Lower leg skin (tissue), 4 donors: Measurements from ENCODE around the gene NME9. TPM values are rescaled to one million over a fixed set of nuclear protein-coding genes. Genes with fewer than 3 reads are reported as not detected.

Experiments
- DNase-seq, 2 donors: peaks; one replicate each; pipeline ENCODE4 v3.0.0-alpha.2; 2019; ENCODE audit warnings: low spot score in 2 of 2
- H3K4me3 ChIP-seq: fragments of 200-600 bp; sonication (generic); 2 replicates; pipeline ENCODE4 v1.5.1; 2017; ENCODE audit warnings: mild to moderate bottlenecking, low read depth; ENCODE audit not compliant: poor library complexity, severe bottlenecking
- POLR2A ChIP-seq, 2 donors: fragments of 450-650 bp; IDR thresholded peaks; one replicate each; pipeline ENCODE4 v1.6.1; 2016 to 2017; ENCODE audit warnings: antibody characterized with exemption in 2 of 2, mild to moderate bottlenecking in 1 of 2, moderate library complexity in 1 of 2
- WGBS, 2 donors: methylation state at CpG; one replicate each; pipeline ENCODE4 v1.1.5; 2018; 5-methylcytosine and 5-hydroxymethylcytosine counted together
- intact Hi-C: fragments of 100-400 bp; cut with DNase I; formaldehyde crosslinking; loops from one replicate; pipeline ENCODE4 v1.15.0; 2023; ENCODE audit warnings: low total_unique reads
- total RNA-seq, 4 donors: library from RNA; depleted of rRNA; stranded (reverse); fragments of >200 nt; gene quantifications; one replicate each; pipeline ENCODE4 v1.1.0, GENCODE V29; 2016
- TF ChIP-seq, protein P1 (sequence below), 3 donors: fragments of 450-650 bp; IDR thresholded peaks; one replicate each; pipeline ENCODE4 v1.5.1; 2016; ENCODE audit warnings: antibody characterized with exemption in 3 of 3, mild to moderate bottlenecking in 3 of 3, moderate library complexity in 2 of 3

NME9 gene
- total RNA-seq, 4 donors from 2014 or later = 0.42 TPM; not detected in 3

DNA sequence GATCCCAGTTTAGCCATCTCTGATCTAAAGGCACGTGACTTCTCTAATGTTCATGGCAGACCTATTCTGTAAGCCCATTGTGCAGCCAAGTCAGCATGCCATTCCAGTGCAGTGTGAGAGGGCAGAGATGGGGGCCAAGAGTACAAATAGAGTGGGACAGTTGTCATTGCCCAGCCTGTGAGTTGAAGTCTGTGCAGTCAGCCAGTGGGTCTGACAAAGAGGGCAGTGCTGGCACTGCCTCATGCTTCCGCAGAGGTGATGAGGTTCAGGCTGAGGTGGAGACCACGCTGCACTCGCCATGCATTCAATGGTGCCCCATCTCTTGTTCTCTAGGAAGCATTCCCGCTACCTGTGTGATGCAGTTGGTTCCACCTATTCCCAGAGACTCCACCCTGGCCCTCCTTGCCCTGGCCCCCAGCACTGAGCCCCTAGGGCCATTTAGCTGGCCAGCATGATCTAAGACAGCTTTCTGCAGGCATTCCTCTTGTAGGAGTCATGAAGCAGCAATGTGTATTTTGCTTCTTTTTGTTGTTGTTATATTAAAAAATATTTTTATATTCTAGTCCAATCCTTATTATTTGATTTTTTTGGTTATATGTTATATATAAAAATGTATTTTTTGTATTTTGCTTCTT is 22.4 kb upstream of the NME9 start:
- intact Hi-C loops = no loop called here
- no peak for TF ChIP-seq POLR2A (IDR thresholded peaks at IDR 0.05)
- TF ChIP-seq, protein P1, sequence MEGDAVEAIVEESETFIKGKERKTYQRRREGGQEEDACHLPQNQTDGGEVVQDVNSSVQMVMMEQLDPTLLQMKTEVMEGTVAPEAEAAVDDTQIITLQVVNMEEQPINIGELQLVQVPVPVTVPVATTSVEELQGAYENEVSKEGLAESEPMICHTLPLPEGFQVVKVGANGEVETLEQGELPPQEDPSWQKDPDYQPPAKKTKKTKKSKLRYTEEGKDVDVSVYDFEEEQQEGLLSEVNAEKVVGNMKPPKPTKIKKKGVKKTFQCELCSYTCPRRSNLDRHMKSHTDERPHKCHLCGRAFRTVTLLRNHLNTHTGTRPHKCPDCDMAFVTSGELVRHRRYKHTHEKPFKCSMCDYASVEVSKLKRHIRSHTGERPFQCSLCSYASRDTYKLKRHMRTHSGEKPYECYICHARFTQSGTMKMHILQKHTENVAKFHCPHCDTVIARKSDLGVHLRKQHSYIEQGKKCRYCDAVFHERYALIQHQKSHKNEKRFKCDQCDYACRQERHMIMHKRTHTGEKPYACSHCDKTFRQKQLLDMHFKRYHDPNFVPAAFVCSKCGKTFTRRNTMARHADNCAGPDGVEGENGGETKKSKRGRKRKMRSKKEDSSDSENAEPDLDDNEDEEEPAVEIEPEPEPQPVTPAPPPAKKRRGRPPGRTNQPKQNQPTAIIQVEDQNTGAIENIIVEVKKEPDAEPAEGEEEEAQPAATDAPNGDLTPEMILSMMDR (IDR thresholded peaks at IDR 0.05) = no peak
- WGBS, 2 donors = 94 to 95% methylated on average over 5 of the region's 5 CpGs
- H3K4me3 ChIP-seq = no peak overlapping the region
- peak in 1 of 2 donors; percentile 56 for DNase-seq

DNA sequence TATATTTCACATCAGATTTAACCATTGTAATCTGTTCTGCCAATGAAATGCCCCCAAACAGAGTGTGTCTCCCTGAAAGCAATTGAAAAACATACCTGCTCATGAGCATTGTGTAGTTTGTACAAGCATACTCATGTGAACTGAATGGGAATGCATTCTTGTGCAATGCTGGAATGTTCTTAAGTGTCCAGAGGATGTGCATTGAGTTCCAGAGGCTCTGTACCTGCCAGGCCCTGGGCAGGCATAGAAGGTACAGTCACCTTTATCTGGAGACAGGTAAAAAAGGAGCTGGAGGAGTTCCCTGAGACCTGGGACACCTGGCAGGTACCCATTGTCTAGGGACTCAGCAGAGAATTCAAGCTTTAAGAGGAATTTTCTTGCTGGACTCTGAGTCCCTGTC is 21.5 kb upstream of the NME9 start:
- H3K4me3 ChIP-seq = no peak overlapping the region
- no peak for TF ChIP-seq POLR2A (IDR thresholded peaks at IDR 0.05)
- TF ChIP-seq, protein P1 (IDR thresholded peaks at IDR 0.05) = no peak
- DNase-seq = no peak
- intact Hi-C loops = no loop called here

DNA sequence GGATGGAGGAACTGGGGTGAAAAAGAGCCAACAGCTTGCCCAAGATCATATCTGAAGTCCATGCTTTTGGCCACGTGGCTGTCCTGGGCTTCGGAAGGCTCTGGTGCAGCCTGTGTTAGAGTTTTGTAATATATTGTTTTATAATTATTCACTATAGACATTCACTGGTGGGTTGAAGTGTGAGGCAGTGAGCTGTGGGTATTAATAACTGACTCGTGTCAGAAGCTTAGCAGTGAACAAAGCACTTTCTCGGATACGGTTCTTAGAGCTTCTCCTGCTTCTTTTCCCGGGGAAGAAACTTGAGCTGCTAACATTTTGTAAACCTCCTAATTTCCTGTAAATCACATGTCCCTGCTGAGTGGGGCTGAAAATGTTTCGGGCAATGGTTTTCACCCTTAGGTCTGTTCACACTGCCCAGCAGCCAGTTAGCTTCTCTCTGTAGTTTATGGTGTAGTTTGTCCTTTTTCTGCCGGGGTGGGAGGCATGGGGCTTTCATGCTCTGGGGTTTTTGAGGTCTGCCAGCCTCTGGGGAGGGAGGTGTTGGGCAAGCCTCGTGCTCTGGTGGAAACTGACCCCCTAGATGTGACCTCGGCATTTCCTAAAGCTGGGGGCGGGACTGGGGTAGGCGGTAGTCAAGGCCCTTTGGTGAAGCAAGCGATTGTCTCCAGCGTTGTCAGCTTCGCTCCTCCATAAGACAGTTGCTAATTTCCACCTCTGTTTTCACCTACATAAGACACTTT is 20.4 kb upstream of the NME9 start:
- intact Hi-C loops = no loop called here
- WGBS, 2 donors = 44 to 51% methylated on average over 15 of the region's 15 CpGs
- no peak for DNase-seq
- TF ChIP-seq, protein P1 (IDR thresholded peaks at IDR 0.05) = no peak
- no peak for TF ChIP-seq POLR2A (IDR thresholded peaks at IDR 0.05)
- no peak overlapping the region for H3K4me3 ChIP-seq

DNA sequence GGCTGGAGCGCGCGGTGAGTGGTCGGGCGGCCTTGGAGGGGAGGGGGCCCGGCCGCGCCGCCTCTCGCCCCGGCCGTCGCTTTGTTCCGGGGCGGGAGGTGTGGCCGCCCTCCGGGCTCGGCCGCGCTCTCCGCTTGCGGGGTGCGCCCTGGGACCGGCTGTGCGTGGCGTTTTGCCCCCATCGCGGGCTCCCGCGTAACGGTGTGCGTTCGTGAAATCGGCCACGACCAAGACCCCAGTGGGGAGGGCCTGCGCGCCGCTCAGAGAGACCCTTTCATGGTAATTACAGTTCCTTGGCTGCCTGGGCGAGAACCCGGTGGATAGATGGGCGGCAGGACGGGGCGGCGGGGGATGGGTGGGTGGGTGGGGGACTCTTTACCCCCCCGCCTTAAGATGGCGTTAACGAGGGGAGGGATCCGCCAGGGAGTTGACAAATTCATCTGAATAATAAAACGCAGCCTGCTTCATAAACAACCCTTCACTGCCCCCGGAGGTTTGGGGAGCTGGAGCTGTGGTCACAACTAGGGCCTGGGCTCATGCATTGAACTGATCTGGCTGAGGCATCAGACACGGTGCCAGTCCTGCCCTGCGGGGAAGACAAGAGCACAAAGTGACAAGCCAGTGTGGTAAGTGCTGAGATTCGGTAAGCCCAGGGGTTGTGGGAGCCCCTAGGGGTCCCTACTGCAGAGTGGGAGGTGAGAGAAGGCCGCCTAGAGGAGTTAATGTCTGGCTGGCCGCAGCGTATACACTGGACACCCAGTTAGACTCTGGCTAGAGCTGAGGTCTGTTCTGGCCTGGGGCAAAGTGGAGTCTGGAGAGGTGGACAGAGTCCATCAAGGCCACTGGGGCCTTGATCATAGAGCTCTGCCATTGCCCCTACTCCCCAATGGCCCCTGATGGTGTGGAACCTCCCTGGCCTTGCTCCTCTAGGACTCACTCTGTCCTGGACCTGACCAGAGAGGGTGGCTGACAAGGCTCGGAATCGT is 19.4 kb upstream of the NME9 start:
- intact Hi-C loops = no loop called here
- whole genome bisulfite sequencing, 2 donors = 13 to 15% methylated on average over 19 to 24 of the region's 58 CpGs
- H3K4me3 ChIP-seq = peak overlapping the region; percentile 56
- TF ChIP-seq, protein P1 (IDR thresholded peaks at IDR 0.05) = no peak
- no peak for TF ChIP-seq POLR2A (IDR thresholded peaks at IDR 0.05)
- DNase-seq = no peak

DNA sequence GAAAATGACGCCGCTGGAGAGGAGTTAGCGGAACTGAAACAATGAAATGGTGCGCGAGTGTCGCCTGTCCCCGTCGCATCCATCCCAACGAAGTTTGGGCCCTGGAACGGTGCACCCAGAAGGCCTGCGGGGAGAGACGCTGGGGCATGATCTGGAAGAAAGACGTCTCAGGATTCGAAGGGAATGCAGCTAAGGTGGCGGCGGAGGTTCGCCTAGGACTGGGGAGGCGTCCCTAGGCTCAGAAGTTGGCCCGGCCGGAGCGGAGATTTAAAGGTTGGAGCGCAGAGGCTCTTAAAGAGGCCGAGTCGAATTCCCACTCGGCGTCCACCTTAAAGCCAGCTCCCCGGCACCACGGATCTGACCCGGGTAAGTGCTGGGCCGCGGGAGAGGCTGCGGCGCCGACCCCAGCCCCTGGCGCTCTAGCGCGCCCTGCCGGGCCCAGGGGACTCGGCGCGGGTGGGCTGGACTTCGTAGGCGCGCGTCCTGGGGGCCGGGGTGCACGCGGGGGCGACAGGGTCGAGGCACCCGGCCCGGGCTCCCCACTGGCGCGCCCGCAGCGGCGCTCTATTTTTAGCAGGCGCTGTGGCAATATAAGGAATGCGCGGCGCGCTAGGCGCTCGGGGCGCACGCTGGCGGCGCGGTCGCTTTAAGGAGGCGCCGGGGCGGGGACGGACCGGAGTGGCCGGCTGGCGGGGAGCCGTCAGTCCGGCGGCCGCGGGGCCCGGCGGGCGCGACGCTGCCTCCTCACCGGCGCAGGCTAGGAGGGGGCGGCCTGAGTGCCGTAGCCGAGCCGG is 18.5 kb upstream of the NME9 start, which contains the start of gene MRAS:
Gene MRAS, plus strand, starts transcription at position 620 of the 794 bp plus-strand sequence. CDS start 24,305 bp downstream, outside the sequence.
- WGBS, 2 donors = 0 to 1% methylated on average over 24 to 77 of the region's 93 CpGs
- DNase-seq = peak; percentile 35 to 95
- TF ChIP-seq, protein P1 (IDR thresholded peaks at IDR 0.05) = no peak
- TF ChIP-seq POLR2A (IDR thresholded peaks at IDR 0.05) = no peak
- peak within 1 kb of the TSS; percentile 56 for H3K4me3 ChIP-seq
- intact Hi-C loops = no loop called here
